Inferior parietal cortex (tissue), 1 donor: ENCODE data around the gene RAP1A.
"Not testable (repeated sequence)": the region's sequence is repeated elsewhere in the genome, so short reads cannot be mapped to it uniquely, and the experiment has no call there.

ENCODE experiments used
- DNase-seq: peaks from one replicate; pipeline ENCODE4 v3.0.0-alpha.2; 2016; ENCODE audit errors: extremely low spot score

RAP1A gene

GRCh38 chr1:111597426-111597825, 22.2 kb upstream of the RAP1A start:
- DNase-seq = no peak

GRCh38 chr1:111598544-111598943, 21.0 kb upstream of the RAP1A start:
- DNase-seq = no peak

- DNase-seq = no peak
Observed at GRCh38 chr1:111599781-111600693, 19.6 kb upstream of the RAP1A start.

GRCh38 chr1:111600886-111601386, 18.7 kb upstream of the RAP1A start:
- DNase-seq = no peak

DNA sequence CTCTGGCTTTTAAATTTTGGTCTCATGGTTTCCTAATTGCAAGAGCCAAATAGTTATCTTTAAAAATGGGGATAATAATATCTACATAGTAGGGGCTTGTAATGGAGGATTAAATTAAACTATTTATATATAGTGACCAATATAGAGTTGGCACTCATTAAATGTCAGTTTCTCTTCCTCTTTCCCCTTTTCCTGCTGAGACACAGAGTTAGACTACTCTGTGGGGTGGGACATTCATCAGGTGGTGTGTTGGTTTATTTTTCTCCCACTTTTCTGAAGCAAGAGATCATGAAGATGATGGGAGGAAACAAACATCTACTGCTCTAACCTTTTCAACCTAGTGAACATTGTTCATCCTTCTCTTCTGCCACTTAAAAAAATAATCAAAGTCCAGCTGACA, 17.3 kb upstream of the RAP1A start:
- DNase-seq = no peak

GRCh38 chr1:111602974-111603373, 16.6 kb upstream of the RAP1A start:
- DNase-seq = no peak

DNA sequence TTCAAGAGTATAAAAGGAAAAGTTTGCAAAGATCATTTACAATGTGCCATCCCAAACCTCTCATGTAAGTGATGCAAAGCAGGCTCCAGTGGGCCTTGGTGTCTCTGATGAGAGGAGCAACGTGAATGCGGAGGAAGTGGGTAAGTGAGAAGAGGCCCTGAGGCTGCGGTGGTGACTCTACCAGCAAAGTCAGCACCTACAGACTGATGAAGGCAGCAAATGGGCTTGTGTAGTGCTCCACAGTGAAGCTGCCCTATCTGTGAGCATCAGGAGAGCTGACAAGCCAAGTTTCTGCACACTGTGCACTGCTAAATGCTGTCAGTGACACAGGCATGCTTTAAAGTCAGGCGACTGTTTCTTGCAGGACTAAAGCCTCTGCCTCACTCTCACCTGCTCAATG, 15.6 kb upstream of the RAP1A start:
- DNase-seq = no peak

GRCh38 chr1:111604931-111605330, 14.7 kb upstream of the RAP1A start:
- no peak for DNase-seq

GRCh38 chr1:111605576-111605975, 14.0 kb upstream of the RAP1A start:
- DNase-seq = no peak

- not testable (repeated sequence) for DNase-seq
Observed at GRCh38 chr1:111606457-111607215, 13.0 kb upstream of the RAP1A start.

- DNase-seq = not testable (repeated sequence)
Observed at GRCh38 chr1:111608528-111608927, 11.1 kb upstream of the RAP1A start.

DNA sequence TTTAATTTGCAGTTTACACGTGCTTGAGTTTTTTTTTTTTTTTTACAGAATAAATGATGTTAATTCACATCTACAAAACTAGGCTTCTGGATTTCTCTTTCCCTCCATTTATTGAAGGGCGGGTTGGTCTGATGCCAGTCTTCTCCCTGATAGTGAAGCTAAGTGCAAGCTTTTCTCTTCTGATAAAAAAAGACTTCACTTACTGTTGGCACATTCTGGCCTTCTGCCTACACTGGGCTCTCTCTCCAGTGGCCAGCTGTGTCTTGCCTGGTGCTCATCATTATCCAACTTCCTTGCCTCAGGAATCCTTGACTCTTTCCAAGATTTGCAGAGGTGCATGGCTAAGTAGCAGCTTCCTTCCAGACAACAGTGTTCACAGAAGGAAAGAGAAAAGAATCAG, 7.6 kb upstream of the RAP1A start:
- DNase-seq = no peak

GRCh38 chr1:111615870-111616715, 3.5 kb upstream of the RAP1A start:
- no peak for DNase-seq

- no peak for DNase-seq
Observed at GRCh38 chr1:111618081-111618480, 1.5 kb upstream of the RAP1A start.

DNA sequence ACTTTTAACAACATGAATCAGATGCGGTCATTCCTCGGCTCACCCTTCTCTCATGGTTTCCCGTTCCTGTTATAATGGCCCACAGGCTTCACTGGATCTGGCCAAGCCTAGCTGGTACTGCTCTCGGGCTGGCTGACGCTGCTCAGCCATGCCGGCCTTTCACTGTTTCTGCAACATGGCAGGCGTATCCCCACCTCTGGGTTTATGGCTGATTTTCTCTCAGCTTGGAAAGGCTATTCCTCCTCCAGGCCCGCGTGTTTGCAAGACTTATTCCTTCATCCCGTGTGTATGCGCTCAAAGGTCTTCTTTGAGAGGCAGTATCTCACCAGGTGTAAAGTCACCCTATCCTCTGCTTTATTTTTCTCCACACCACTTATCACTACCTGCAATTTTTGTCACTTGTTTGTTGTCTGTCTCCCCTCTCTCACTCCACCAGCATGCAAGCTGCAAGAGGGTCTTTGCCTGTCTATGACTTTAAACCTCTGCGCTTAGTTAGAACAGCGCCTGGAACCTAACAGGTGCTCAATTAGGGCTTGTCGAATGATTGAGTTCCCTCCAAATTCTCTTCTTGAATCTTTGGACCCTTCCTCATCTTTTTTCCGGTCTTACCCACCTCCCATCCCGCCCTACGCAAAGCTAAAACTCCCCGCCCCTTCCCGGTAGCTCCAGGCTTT, 491 bp upstream of the RAP1A start:
- no peak for DNase-seq

DNA sequence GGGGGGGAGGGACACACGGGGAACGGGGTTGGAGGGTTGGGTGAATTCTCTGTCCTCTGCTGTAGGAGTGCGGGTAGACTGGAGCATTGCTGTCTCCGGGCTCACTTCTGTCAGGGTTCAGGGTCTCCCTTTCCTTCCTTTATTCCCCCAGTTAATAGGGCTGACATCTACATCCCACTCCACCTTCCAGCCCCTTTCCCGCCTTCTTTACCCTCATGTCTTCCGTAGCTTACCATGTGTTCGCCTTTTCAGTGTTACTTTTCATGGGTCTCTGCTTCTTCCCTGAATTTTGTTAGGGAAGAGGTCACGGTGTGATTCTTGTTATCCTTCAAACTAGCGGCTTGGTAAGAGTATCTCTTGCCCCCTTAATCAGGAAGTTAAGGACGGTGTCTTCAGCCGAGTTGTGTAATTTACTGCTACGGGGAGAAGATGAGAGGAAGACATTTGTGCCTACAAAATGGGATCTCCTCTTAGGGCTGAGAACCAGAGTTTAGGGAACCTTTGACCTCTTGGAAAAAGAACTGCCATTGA, 917 bp downstream of the RAP1A start:
- DNase-seq = no peak

GRCh38 chr1:111621050-111621449, 1.5 kb downstream of the RAP1A start:
- DNase-seq = no peak

- no peak for DNase-seq
Observed at GRCh38 chr1:111622166-111622565, 2.6 kb downstream of the RAP1A start.

GRCh38 chr1:111624382-111624781, 4.8 kb downstream of the RAP1A start:
- no peak for DNase-seq

- no peak for DNase-seq
Observed at GRCh38 chr1:111625276-111625675, 5.7 kb downstream of the RAP1A start.

DNA sequence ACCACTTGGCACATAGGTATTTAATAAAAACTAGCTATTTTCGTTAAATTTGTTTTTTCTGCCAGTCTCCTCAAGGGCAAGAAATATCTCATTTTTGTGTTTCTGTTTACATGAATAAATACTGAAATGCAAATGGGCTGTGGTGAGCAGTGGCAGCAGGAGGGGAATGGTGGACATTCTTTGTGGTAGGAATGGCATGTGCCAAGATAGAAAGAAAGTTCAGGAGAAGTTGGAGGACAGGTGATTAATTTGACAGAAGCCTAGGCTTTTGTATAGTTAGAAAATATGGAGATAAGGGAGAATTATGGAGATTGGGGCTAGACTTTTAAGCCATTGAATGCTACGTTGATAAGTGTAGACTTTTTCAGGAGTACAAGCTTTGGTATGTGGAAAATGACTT, 8.6 kb downstream of the RAP1A start:
- DNase-seq = no peak
